H1 (cell line): ENCODE results near the gene GGN. TPM values are rescaled to one million over a fixed set of nuclear protein-coding genes. Genes with fewer than 3 reads are reported as not detected.

Experiments
- CTCF ChIA-PET: fragments of 300-600 bp; sonication (Branson Sonifier 250); formaldehyde crosslinking; loops from one replicate; lab custom pipeline; 2021; ENCODE audit not compliant: partially characterized antibody; lab: Charles Lee
- POLR2A ChIA-PET: fragments of 300-600 bp; sonication (Branson Sonifier 250); formaldehyde crosslinking; loops from one replicate; lab custom pipeline; 2021; ENCODE audit warnings: inconsistent platforms; ENCODE audit not compliant: partially characterized antibody; lab: Charles Lee
- DNase-seq, 2 experiments: peaks; one replicate each; pipeline versions ENCODE4 v3.0.0 to v3.0.0-alpha.2; 2010 to 2022; ENCODE audit warnings: low spot score in 2 of 2, low read depth in 1 of 2, mixed read lengths in 1 of 2
- FAIRE-seq: peaks from 2 replicates; lab custom pipeline; 2011; peaks lifted over from hg19 to GRCh38; lab: Jason Lieb, UNC
- H2AFZ ChIP-seq: 2 replicates; pipeline ENCODE4 v1.8.1; 2012; ENCODE audit warnings: low read length, inconsistent platforms
- H2AK5ac ChIP-seq: 2 replicates; pipeline ENCODE4 v1.6.1; 2013; ENCODE audit warnings: low read depth, low read length
- H2BK120ac ChIP-seq: replicated peaks from 2 replicates; pipeline ENCODE3; 2013; ENCODE audit warnings: low read depth, low read length, inconsistent platforms
- H2BK12ac ChIP-seq: 2 replicates; pipeline ENCODE4 v1.6.1; 2013; ENCODE audit warnings: low read depth, low read length
- H2BK15ac ChIP-seq: 2 replicates; pipeline ENCODE4 v1.6.1; 2013; ENCODE audit warnings: low read length
- H2BK20ac ChIP-seq: 2 replicates; pipeline ENCODE4 v1.6.1; 2013; ENCODE audit warnings: low read length
- H2BK5ac ChIP-seq: 2 replicates; pipeline ENCODE4 v1.6.1; 2013; ENCODE audit warnings: low read depth, low read length
- H3K14ac ChIP-seq: 2 replicates; pipeline ENCODE4 v1.6.1; 2013; ENCODE audit warnings: inconsistent platforms; ENCODE audit not compliant: insufficient read length
- H3K18ac ChIP-seq: 2 replicates; pipeline ENCODE4 v1.6.1; 2013; ENCODE audit warnings: low read length; ENCODE audit errors: extremely low read depth
- H3K23ac ChIP-seq: 2 replicates; pipeline ENCODE4 v1.6.1; 2013; ENCODE audit warnings: inconsistent platforms; ENCODE audit not compliant: insufficient read length
- H3K23me2 ChIP-seq: 2 replicates; pipeline ENCODE4 v1.6.1; 2013; ENCODE audit warnings: low read depth, low read length
- H3K27ac ChIP-seq: 2 replicates; pipeline ENCODE4 v1.6.1; 2011; ENCODE audit warnings: low read depth, low read length, inconsistent platforms
- H3K27me3 ChIP-seq, 4 experiments: replicated peaks in 1 of 4; 1 replicate in 1 of 4; 2 replicates in 3 of 4; pipeline versions ENCODE4 v1.6.1 to v1.8.1; 2011 to 2013; ENCODE audit warnings: low read length in 3 of 4, mild to moderate bottlenecking in 3 of 4, inconsistent platforms in 2 of 4, mixed read lengths in 2 of 4, moderate library complexity in 1 of 4; ENCODE audit not compliant: control insufficient read depth in 3 of 4, insufficient read depth in 3 of 4; ENCODE audit errors: extremely low read depth in 1 of 4
- H3K36me3 ChIP-seq, 4 experiments: 2 replicates each; pipeline versions ENCODE4 v1.6.1 to v1.8.1; 2011 to 2013; ENCODE audit warnings: mild to moderate bottlenecking in 4 of 4, low read length in 3 of 4, moderate library complexity in 2 of 4, control low read depth in 1 of 4, inconsistent platforms in 1 of 4; ENCODE audit not compliant: insufficient read depth in 4 of 4, control insufficient read depth in 2 of 4
- H3K4ac ChIP-seq: replicated peaks from 2 replicates; pipeline ENCODE3; 2013; ENCODE audit warnings: low read length, low read depth, mixed read lengths, inconsistent platforms; ENCODE audit not compliant: insufficient read length
- H3K4me1 ChIP-seq, 4 experiments: replicated peaks in 1 of 4; 1 replicate in 1 of 4; 2 replicates in 3 of 4; pipeline versions ENCODE4 v1.6.1 to v1.8.1; 2011 to 2013; ENCODE audit warnings: low read length in 3 of 4, inconsistent platforms in 2 of 4, mixed read lengths in 1 of 4; ENCODE audit not compliant: insufficient read depth in 4 of 4, control insufficient read depth in 3 of 4
- H3K4me2 ChIP-seq, 2 experiments: 2 replicates each; pipeline versions ENCODE4 v1.6.1 to v1.8.1; 2011 to 2013; ENCODE audit warnings: low read depth in 2 of 2, low read length in 2 of 2, control low read depth in 1 of 2, inconsistent platforms in 1 of 2, mild to moderate bottlenecking in 1 of 2; ENCODE audit not compliant: insufficient read depth in 1 of 2
- H3K4me3 ChIP-seq, 4 experiments: fragments of 200-600, 300-600 bp in 1 of 4; sonication (generic), shearing (Covaris generic), sonication (Bioruptor Twin) in 1 of 4; 2 replicates each; pipeline versions ENCODE4 v1.5.1 to v1.8.1; 2011 to 2016; ENCODE audit warnings: low read length in 4 of 4, low read depth in 3 of 4, control low read depth in 2 of 4, inconsistent platforms in 2 of 4, mild to moderate bottlenecking in 2 of 4, mixed read lengths in 1 of 4, moderate library complexity in 1 of 4; ENCODE audit not compliant: insufficient read depth in 2 of 4; ENCODE audit errors: extremely low read depth in 1 of 4
- H3K56ac ChIP-seq: replicated peaks from 2 replicates; pipeline ENCODE3; 2013; ENCODE audit warnings: low read depth, mild to moderate bottlenecking, mixed read lengths, low read length, inconsistent platforms; ENCODE audit not compliant: insufficient read length
- H3K79me1 ChIP-seq: 2 replicates; pipeline ENCODE4 v1.6.1; 2013; ENCODE audit warnings: low read depth, low read length, control low read depth
- H3K79me2 ChIP-seq, 2 experiments: 2 replicates each; pipeline versions ENCODE4 v1.6.1 to v1.8.1; 2012 to 2013; ENCODE audit warnings: low read length in 2 of 2, mild to moderate bottlenecking in 2 of 2, inconsistent platforms in 1 of 2; ENCODE audit not compliant: insufficient read depth in 2 of 2, control insufficient read depth in 1 of 2
- H3K9ac ChIP-seq, 4 experiments: replicated peaks in 1 of 4; 1 replicate in 1 of 4; 2 replicates in 3 of 4; pipeline versions ENCODE4 v1.6.1 to v1.8.1; 2011 to 2013; ENCODE audit warnings: low read depth in 3 of 4, low read length in 3 of 4, control low read depth in 2 of 4, mild to moderate bottlenecking in 2 of 4, moderate library complexity in 2 of 4, inconsistent platforms in 1 of 4; ENCODE audit errors: extremely low read depth in 1 of 4
- H3K9me3 ChIP-seq, 2 experiments: 2 replicates each; pipeline versions ENCODE4 v1.6.1 to v1.8.1; 2012 to 2013; ENCODE audit warnings: mild to moderate bottlenecking in 2 of 2, moderate library complexity in 2 of 2, control low read depth in 1 of 2, inconsistent platforms in 1 of 2, low read depth in 1 of 2, low read length in 1 of 2, mixed read lengths in 1 of 2; ENCODE audit not compliant: insufficient read depth in 2 of 2
- H4K20me1 ChIP-seq, 2 experiments: replicated peaks in 1 of 2; 2 replicates each; pipeline versions ENCODE3 to v1.8.1; 2011 to 2013; ENCODE audit warnings: inconsistent platforms in 2 of 2, low read length in 2 of 2, mild to moderate bottlenecking in 1 of 2; ENCODE audit not compliant: insufficient read depth in 2 of 2, control insufficient read depth in 1 of 2
- H4K5ac ChIP-seq: 2 replicates; pipeline ENCODE4 v1.6.1; 2013; ENCODE audit warnings: low read length, low read depth, mixed read lengths, inconsistent platforms; ENCODE audit not compliant: insufficient read length
- H4K8ac ChIP-seq: 2 replicates; pipeline ENCODE4 v1.8.0; 2013; ENCODE audit warnings: mild to moderate bottlenecking, moderate library complexity, low read length, inconsistent platforms; ENCODE audit not compliant: insufficient read depth; ENCODE audit errors: extremely low read depth
- H4K91ac ChIP-seq: replicated peaks from 2 replicates; pipeline ENCODE3; 2013; ENCODE audit warnings: low read length, mixed read lengths, inconsistent platforms; ENCODE audit not compliant: insufficient read length
- BRCA1 ChIP-seq: IDR thresholded peaks from 2 replicates; pipeline ENCODE4 v1.6.1; 2012; ENCODE audit warnings: low read depth, low read length, improper control_type of control experiment
- EP300 ChIP-seq, 2 experiments: IDR thresholded peaks; 1 replicate in 1 of 2; 2 replicates in 1 of 2; pipeline ENCODE4 v1.6.1; 2011 to 2012; ENCODE audit warnings: low read depth in 2 of 2, low read length in 2 of 2, mild to moderate bottlenecking in 2 of 2, borderline replicate concordance in 1 of 2, inconsistent platforms in 1 of 2, moderate library complexity in 1 of 2
- GTF2F1 ChIP-seq: IDR thresholded peaks from 2 replicates; pipeline ENCODE4 v1.6.1; 2012; ENCODE audit warnings: low read depth, low read length, improper control_type of control experiment, borderline replicate concordance
- JUND ChIP-seq: IDR thresholded peaks from 2 replicates; pipeline ENCODE4 v1.6.1; 2011; ENCODE audit warnings: mild to moderate bottlenecking, improper control_type of control experiment, low read length
- KDM1A ChIP-seq: fragments of 200-600, 300-600 bp; sonication (generic); IDR thresholded peaks from 2 replicates; pipeline ENCODE4 v1.7.1; 2016; ENCODE audit warnings: mild to moderate bottlenecking, low read length, borderline replicate concordance
- KDM4A ChIP-seq: IDR thresholded peaks from one replicate; pipeline ENCODE4 v1.7.1; 2012; ENCODE audit warnings: low read depth, mild to moderate bottlenecking, moderate library complexity, low read length, inconsistent platforms; ENCODE audit not compliant: severe bottlenecking
- POLR2A ChIP-seq, 2 experiments: IDR thresholded peaks; 1 replicate in 1 of 2; 2 replicates in 1 of 2; pipeline ENCODE4 v1.6.1; 2011; ENCODE audit warnings: low read depth in 2 of 2, low read length in 2 of 2, mild to moderate bottlenecking in 2 of 2; ENCODE audit errors: control extremely low read depth in 1 of 2
- RFX5 ChIP-seq: IDR thresholded peaks from 2 replicates; pipeline ENCODE4 v1.6.1; 2011; ENCODE audit warnings: low read depth, low read length, improper control_type of control experiment, borderline replicate concordance
- USF2 ChIP-seq: IDR thresholded peaks from 2 replicates; pipeline ENCODE4 v1.6.1; 2011; ENCODE audit warnings: low read length, improper control_type of control experiment
- YY1 ChIP-seq: IDR thresholded peaks from 2 replicates; pipeline ENCODE4 v1.6.1; 2011; ENCODE audit warnings: low read depth, mild to moderate bottlenecking, low read length
- WGBS, 2 experiments: shearing (Covaris generic) in 1 of 2; methylation state at CpG; one replicate each; pipeline versions ENCODE4 v1.1.6 to v1.1.7; 2013 to 2015; ENCODE audit warnings: low lambda C conversion rate in 2 of 2, mixed read lengths in 2 of 2, inconsistent platforms in 1 of 2, low coverage in 1 of 2, missing lambda C conversion rate in 1 of 2; ENCODE audit not compliant: insufficient replicate concordance in 2 of 2, insufficient coverage in 1 of 2, insufficient read length in 1 of 2; ENCODE audit errors: extremely low coverage in 1 of 2, missing lambda C conversion rate in 1 of 2; 5-methylcytosine and 5-hydroxymethylcytosine counted together
- polyA plus RNA-seq, 7 experiments: library from polyadenylated mRNA; depleted of rRNA in 3 of 7; stranded (reverse) in 5 of 7; unstranded in 2 of 7; fragments of >200 nt in 5 of 7; fragments of 200-250 nt in 2 of 7; gene quantifications; 1 replicate in 5 of 7; 2 replicates in 1 of 7; 4 replicates in 1 of 7; pipeline versions ENCODE4 v1.2.1 to v1.2.3, GENCODE V29; 2011 to 2013; ENCODE audit warnings: missing spikeins in 2 of 7, mixed read lengths in 2 of 7
- total RNA-seq: library from RNA; stranded (reverse); fragmentation: NEBNext Ultra II Directional; extraction: Animal tissue kit (Norgen Biotek cat#: 25700); gene quantifications from 2 replicates; pipeline ENCODE4 v1.2.1, GENCODE V29; 2021

GGN gene
- total and polyA plus RNA-seq, 2 of the 8 experiments (the other 6 are each of a cell fraction or from before 2014, with no cell fraction given), result 0.47 to 1.2 TPM

GRCh38 chr19:38395381-38396114 lies 7.7 kb upstream of the GGN start:
- Histone ChIP-seq H3K18ac (no peak overlapping the region), H2BK120ac (no peak overlapping the region), H4K8ac (no peak overlapping the region), H2BK12ac (no peak overlapping the region), H4K20me1 (peaks cover 0 to 2% of the 10 kb centered on the region in 2 experiments), H3K14ac (no peak overlapping the region), H2AK5ac (no peak overlapping the region), H3K4me1 (peaks cover 5 to 12% (median 6%) of the 10 kb centered on the region in 4 experiments), H3K27ac (no peak overlapping the region), H3K9ac (no peak overlapping the region), H3K4me3 (peak overlapping the region in 1 of 4 experiments; percentile 52; a peak in 1 of 8 replicates), H3K27me3 (peaks cover 0 to 32% (median 29%) of the 10 kb centered on the region in 4 experiments; a peak in 6 of 7 replicates), H3K23ac (no peak overlapping the region), H3K36me3 (peaks cover 2 to 20% (median 5%) of the 10 kb centered on the region in 4 experiments; a peak in 2 of 8 replicates), H3K56ac (no peak overlapping the region), H3K4me2 (peak overlapping the region; percentile 54 to 71; a peak in 2 of 4 replicates), H3K79me2 (peaks cover 0 to 4% of the 10 kb centered on the region in 2 experiments; a peak in 2 of 4 replicates), H3K23me2 (no peaks in the 10 kb centered on the region), H4K5ac (no peak overlapping the region), H3K4ac (no peak overlapping the region), H3K9me3 (no peaks in the 10 kb centered on the region), H2AFZ (no peak overlapping the region), H2BK5ac (no peak overlapping the region), H2BK20ac (no peak overlapping the region), H3K79me1 (no peaks in the 10 kb centered on the region), H2BK15ac (no peak overlapping the region), H4K91ac (no peak overlapping the region)
- ChIA-PET POLR2A (interaction anchor here (0.8 to 2.2 kb wide), 7 partner anchors 10 to 636 kb away, joined by 3 to 12 read pairs (median 4); no protein-coding TSS in a partner anchor), CTCF (interaction anchor here (0.7 kb wide), 1 partner anchor 30 kb away, joined by 3 read pairs; no protein-coding TSS in a partner anchor)
- TF ChIP-seq GTF2F1, result no peak
- TF ChIP-seq POLR2A (IDR thresholded peaks at IDR 0.05; ENCODE audit: control extremely low read depth in 1 of 2, low read depth in 2 of 2, low read length in 2 of 2), result no peak
- no peak for TF ChIP-seq KDM1A
- TF ChIP-seq BRCA1, result no peak
- TF ChIP-seq RFX5, result no peak
- TF ChIP-seq USF2, result no peak
- no peak for TF ChIP-seq YY1
- TF ChIP-seq KDM4A, result no peak
- no peak for TF ChIP-seq JUND
- TF ChIP-seq EP300 (IDR thresholded peaks at IDR 0.05; ENCODE audit: borderline replicate concordance in 1 of 2, low read depth in 2 of 2, low read length in 2 of 2), result no peak
- FAIRE-seq (no peak), DNase-seq (no peak)
- 97% methylated on average over 34 of the region's 86 CpGs; no CpG with 5 or more reads in 1 of the 2 experiments for WGBS, 2 experiments
